ENCODE data around the gene RUNX1.

RUNX1 gene

DNA sequence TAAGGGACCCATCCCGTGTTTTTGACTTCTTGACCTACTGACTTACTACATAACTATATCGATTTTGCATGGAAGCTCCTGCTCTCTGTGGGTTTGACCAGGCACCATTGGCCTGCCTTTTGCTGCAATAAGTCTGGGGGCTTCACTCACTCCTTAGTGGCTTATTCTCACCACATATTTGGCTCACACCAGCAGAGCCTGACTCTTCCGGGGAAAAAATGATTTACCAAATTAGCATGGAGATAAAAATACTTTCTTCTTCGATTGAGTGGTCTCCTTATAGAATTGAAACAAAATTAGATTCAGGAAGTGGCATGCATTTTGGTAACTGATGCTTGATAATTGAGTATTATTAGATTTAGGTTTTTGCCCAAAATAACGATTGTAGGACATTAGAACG is 129.7 kb downstream of the RUNX1 start:
- H3K27me3 ChIP-seq (ENCODE audit: insufficient read depth, low read length), result no peaks in the 10 kb centered on the region

DNA sequence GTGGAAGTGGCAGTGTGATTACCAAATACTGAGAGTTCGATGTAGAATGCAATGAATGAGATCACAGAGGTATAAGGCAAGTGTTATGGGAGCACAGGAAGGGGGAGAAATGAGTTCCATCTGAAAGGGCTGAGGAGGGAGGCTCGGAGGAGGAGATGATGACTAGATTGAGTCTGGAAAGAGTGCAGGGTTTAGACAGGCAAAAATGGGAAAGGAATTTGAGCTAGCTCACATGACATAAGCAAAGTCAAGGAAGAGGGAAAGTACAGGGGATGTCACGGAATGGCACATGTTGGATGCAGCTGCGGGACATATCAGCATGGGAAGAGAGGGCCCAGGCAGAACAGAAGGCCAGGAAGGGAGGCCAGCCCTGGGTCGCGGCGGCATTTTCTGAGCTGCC is 132.7 kb downstream of the RUNX1 start:
- Histone ChIP-seq H3K4me3 (ENCODE audit: low read length) (no peak overlapping the region), H3K4me1 (ENCODE audit: insufficient read depth, low read length) (peaks cover 3% of the 10 kb centered on the region; the same call in 1 of the 2 replicates), H3K36me3 (ENCODE audit: insufficient read depth, low read length) (no peaks in the 10 kb centered on the region), H3K9me3 (ENCODE audit: insufficient read depth, low read depth, low read length) (no peaks in the 10 kb centered on the region), H3K27ac (ENCODE audit: low read depth, low read length) (no peak overlapping the region), H3K9ac (ENCODE audit: low read depth, low read length) (no peak overlapping the region), H3K27me3 (ENCODE audit: insufficient read depth, low read length) (no peaks in the 10 kb centered on the region)
- WGBS, result 69% methylated on average over 7 of the region's 7 CpGs

More for the DNA sequence above, 129.7 kb downstream of the RUNX1 start:
- Histone ChIP-seq H3K27ac (ENCODE audit: low read depth, low read length) (no peak overlapping the region), H3K4me1 (ENCODE audit: insufficient read depth, low read length) (peaks cover 3% of the 10 kb centered on the region; the same call in 1 of the 2 replicates), H3K4me3 (ENCODE audit: low read length) (no peak overlapping the region), H3K9ac (ENCODE audit: low read depth, low read length) (no peak overlapping the region), H3K9me3 (ENCODE audit: insufficient read depth, low read depth, low read length) (no peaks in the 10 kb centered on the region), H3K36me3 (ENCODE audit: insufficient read depth, low read length) (no peaks in the 10 kb centered on the region)
- WGBS, result 75% methylated on average over 6 of the region's 6 CpGs

DNA sequence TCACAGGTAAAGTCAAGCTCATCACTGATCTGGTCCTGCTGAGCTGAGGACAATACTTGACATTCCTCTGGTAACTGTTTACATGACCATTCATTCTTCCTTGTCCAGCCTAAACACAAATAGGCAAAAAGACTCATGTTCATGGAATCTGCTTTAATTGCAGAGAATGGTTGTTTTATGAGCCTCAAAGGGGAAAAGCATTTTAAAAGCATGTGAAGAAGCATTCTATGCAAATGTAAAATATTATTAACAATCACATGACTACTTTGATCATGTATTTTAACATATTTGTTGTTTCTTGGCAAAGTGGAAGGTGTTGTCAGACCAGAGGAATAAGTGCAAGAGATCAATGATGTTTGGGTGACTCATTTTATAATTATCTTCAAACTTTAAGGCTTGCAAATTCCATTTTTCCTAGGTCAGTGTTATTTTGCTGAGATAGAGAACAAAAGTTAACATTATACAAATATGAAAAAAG is 133.7 kb downstream of the RUNX1 start:
- Histone ChIP-seq H3K9ac (ENCODE audit: low read depth, low read length) (no peak overlapping the region), H3K36me3 (ENCODE audit: insufficient read depth, low read length) (no peaks in the 10 kb centered on the region), H3K4me3 (ENCODE audit: low read length) (no peak overlapping the region), H3K9me3 (ENCODE audit: insufficient read depth, low read depth, low read length) (no peaks in the 10 kb centered on the region), H3K27ac (ENCODE audit: low read depth, low read length) (no peak overlapping the region), H3K27me3 (ENCODE audit: insufficient read depth, low read length) (no peaks in the 10 kb centered on the region), H3K4me1 (ENCODE audit: insufficient read depth, low read length) (peaks cover 3% of the 10 kb centered on the region; the same call in 1 of the 2 replicates)

DNA sequence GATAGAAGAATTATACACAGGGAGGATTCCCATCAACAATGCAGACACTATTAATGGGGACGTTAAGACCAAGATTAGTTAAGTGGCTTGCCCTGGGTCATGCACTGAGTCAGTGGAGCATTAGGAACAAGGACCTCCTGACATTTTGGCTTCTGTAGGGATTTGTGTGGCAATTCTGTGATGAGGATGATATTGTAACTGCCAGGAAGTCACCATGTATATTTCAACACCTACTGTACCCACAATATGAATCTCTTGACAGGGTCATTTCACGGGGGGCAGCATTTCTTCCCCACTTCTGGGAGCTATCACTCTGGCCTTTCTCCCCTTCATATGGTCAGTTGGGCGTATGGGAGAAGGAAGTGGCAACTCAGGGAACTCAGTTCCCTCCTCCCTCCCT is 134.9 kb downstream of the RUNX1 start:
- Histone ChIP-seq H3K9ac (ENCODE audit: low read depth, low read length) (no peak overlapping the region), H3K36me3 (ENCODE audit: insufficient read depth, low read length) (no peaks in the 10 kb centered on the region), H3K4me3 (ENCODE audit: low read length) (no peak overlapping the region), H3K27me3 (ENCODE audit: insufficient read depth, low read length) (no peaks in the 10 kb centered on the region), H3K4me1 (ENCODE audit: insufficient read depth, low read length) (peaks cover 3% of the 10 kb centered on the region; the same call in 1 of the 2 replicates), H3K27ac (ENCODE audit: low read depth, low read length) (no peak overlapping the region), H3K9me3 (ENCODE audit: insufficient read depth, low read depth, low read length) (no peaks in the 10 kb centered on the region)
- 86% methylated on average over 3 of the region's 3 CpGs for WGBS

DNA sequence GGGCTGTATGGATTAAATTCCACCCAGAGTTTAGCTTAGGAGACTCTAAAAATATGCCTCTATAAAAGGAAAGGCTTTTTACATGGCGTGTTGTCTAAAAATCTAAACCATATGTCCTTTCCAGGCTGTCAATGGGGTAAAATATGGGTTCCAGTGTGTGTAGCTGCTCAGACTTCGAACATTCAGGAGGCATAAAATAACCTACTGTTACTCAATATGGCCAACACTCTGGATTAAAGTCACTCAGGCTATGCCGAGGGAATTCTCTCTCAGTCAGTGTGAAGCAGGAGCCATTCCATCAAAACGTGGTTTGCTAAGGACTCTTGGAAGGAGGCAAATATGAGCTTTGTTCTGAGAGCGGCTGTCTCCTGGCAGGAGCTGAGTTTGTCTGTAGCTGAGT is 135.3 kb downstream of the RUNX1 start:
- no peak overlapping the region for H3K27ac ChIP-seq (ENCODE audit: low read depth, low read length)
- H3K4me1 ChIP-seq (ENCODE audit: insufficient read depth, low read length), result peaks cover 3% of the 10 kb centered on the region; the same call in 1 of the 2 replicates
- no peaks in the 10 kb centered on the region for H3K27me3 ChIP-seq (ENCODE audit: insufficient read depth, low read length)
- WGBS, result 94% methylated on average over 5 of the region's 5 CpGs
- H3K4me3 ChIP-seq (ENCODE audit: low read length), result no peak overlapping the region
- no peaks in the 10 kb centered on the region for H3K9me3 ChIP-seq (ENCODE audit: insufficient read depth, low read depth, low read length)
- no peak overlapping the region for H3K9ac ChIP-seq (ENCODE audit: low read depth, low read length)
- no peaks in the 10 kb centered on the region for H3K36me3 ChIP-seq (ENCODE audit: insufficient read depth, low read length)

DNA sequence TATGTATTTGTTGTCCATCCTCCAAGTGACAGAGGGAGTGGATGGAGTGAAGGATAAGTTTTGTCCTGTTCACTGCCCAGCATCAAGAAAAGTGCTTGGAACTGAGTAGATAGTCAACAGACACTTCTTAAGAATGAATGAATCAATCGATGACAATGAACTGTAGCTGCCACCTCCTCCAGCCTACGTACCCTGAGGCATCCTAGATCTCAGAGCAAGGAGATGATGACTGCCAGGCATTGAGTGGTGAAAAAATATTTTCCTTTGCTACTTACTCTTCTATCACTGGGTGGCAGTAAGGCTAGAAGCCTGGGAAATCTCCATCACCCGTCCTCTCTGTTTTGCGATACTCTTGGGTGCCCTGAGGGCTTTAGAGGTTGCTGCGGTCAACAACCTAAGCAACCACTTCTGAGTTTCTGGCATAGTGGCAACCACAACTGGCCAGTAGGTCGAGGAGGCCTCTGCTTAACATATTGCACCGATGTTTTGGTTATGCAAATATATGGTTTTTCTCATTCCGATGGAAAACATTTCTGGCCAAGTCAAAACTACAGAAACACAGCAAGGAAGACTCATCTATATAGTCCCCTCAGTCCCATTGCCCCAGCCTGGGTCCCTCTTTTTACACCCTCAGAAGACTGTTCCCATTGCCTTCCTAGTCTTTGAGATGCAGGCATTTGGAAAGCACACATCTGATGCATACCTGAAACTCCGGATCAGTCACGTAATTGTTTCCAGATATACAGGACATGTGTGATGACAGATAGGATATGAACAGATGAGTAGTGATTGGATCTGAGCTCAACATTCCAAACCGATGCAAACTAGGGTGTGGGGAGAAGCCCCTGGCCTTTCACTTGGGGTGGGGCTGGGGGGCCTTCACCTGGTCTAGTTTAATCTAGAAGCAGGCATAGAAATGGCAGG is 136.8 kb downstream of the RUNX1 start:
- WGBS, result 89% methylated on average over 11 of the region's 11 CpGs
- H3K27ac ChIP-seq (ENCODE audit: low read depth, low read length), result no peak overlapping the region
- no peak overlapping the region for H3K4me3 ChIP-seq (ENCODE audit: low read length)
- no peak overlapping the region for H3K9ac ChIP-seq (ENCODE audit: low read depth, low read length)
- no peaks in the 10 kb centered on the region for H3K27me3 ChIP-seq (ENCODE audit: insufficient read depth, low read length)
- H3K4me1 ChIP-seq (ENCODE audit: insufficient read depth, low read length), result peaks cover 8% of the 10 kb centered on the region
- no peaks in the 10 kb centered on the region for H3K9me3 ChIP-seq (ENCODE audit: insufficient read depth, low read depth, low read length)
- no peaks in the 10 kb centered on the region for H3K36me3 ChIP-seq (ENCODE audit: insufficient read depth, low read length)

DNA sequence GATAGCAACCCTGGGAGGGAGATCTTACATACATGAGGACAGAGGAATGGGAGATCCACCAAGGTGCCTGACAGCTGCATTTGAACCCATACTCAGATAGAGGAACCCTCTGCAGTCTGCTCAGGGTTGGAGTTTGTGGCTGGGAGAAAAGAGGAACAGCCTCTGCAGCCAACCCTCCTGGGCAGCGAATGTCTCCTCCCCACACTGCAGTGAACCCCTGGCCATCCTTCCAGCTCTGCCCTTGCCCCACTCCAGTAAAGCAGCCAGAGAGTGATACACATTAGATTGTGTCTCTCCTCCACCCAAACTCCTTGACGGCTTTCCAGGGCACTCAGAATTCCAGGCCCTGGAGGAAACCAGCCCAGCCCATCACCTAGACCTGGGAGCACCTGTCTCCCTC is 137.7 kb downstream of the RUNX1 start:
- H3K27ac ChIP-seq (ENCODE audit: low read depth, low read length), result no peak overlapping the region
- H3K9me3 ChIP-seq (ENCODE audit: insufficient read depth, low read depth, low read length), result no peaks in the 10 kb centered on the region
- H3K4me3 ChIP-seq (ENCODE audit: low read length), result no peak overlapping the region
- no peaks in the 10 kb centered on the region for H3K36me3 ChIP-seq (ENCODE audit: insufficient read depth, low read length)
- peaks cover 8% of the 10 kb centered on the region for H3K4me1 ChIP-seq (ENCODE audit: insufficient read depth, low read length)
- H3K27me3 ChIP-seq (ENCODE audit: insufficient read depth, low read length), result no peaks in the 10 kb centered on the region
- no peak overlapping the region for H3K9ac ChIP-seq (ENCODE audit: low read depth, low read length)
- WGBS, result 96% methylated on average over 2 of the region's 2 CpGs

DNA sequence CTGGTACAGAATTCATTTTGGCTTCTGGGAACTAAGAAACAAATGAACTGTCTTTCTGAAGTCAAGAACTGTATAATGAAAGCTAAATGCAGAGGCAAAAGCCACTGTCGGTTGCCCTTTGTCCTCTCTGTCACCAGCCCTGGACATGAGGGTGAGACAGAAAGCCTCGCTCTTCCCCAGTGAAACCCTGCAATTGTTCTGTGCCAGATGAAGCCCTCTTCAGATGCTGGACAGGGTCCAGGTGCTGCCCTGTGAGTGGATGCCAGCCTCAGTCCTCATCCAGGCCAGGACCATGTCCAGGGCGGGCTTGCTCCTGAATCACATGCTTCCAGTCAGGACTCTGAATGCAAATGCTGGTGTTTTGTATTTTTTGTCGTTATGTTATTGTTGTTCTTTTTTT is 138.7 kb downstream of the RUNX1 start:
- no peaks in the 10 kb centered on the region for H3K27me3 ChIP-seq (ENCODE audit: insufficient read depth, low read length)
- H3K4me1 ChIP-seq (ENCODE audit: insufficient read depth, low read length), result peaks cover 6% of the 10 kb centered on the region
- H3K9me3 ChIP-seq (ENCODE audit: insufficient read depth, low read depth, low read length), result no peaks in the 10 kb centered on the region
- H3K9ac ChIP-seq (ENCODE audit: low read depth, low read length), result no peak overlapping the region
- no peak overlapping the region for H3K27ac ChIP-seq (ENCODE audit: low read depth, low read length)
- H3K36me3 ChIP-seq (ENCODE audit: insufficient read depth, low read length), result no peaks in the 10 kb centered on the region
- no peak overlapping the region for H3K4me3 ChIP-seq (ENCODE audit: low read length)
- WGBS, result 94% methylated on average over 4 of the region's 4 CpGs

DNA sequence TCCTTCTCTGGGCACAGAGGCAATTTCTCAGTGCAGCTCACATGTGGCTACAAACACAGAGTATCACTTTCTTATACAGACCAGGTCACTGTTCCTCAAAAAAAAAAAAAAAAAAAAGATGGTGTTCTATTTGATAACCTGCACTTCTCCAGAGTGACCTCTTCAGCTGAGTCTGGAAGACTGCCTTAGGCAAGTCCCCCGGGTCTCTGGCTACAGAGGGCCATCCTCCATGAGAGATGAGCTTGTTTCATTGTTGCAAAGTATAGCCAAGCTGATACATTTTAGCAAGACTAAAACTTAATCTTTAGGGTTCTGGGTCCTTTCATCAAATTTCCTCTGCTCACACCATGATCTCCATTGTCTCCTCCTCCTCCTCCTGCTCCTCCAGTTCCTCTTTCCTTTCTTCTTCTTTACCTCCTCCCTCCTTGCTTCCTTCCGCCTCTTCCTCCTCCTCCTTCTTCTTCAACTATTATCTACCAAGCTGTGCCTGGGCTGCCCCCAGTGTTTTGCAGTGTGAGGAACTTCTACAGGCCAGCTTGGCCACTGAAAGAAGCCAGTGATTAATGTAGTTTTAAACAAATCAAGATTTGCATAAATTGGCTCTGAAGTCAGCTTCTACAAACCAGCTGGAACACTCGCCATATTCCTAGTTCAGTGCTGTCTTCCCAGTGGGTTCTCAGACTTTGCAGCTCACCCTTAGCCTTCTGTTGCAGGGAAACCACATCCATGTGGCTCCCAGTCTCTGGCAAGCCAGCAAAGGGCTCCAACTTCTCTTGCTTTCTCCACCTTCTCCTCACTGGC is 139.4 kb downstream of the RUNX1 start:
- Histone ChIP-seq H3K9me3 (ENCODE audit: insufficient read depth, low read depth, low read length) (no peaks in the 10 kb centered on the region), H3K4me1 (ENCODE audit: insufficient read depth, low read length) (peaks cover 9% of the 10 kb centered on the region), H3K4me3 (ENCODE audit: low read length) (no peak overlapping the region), H3K27ac (ENCODE audit: low read depth, low read length) (no peak overlapping the region), H3K27me3 (ENCODE audit: insufficient read depth, low read length) (no peaks in the 10 kb centered on the region), H3K9ac (ENCODE audit: low read depth, low read length) (no peak overlapping the region), H3K36me3 (ENCODE audit: insufficient read depth, low read length) (no peaks in the 10 kb centered on the region)
- 58% methylated on average over 3 of the region's 3 CpGs for WGBS

DNA sequence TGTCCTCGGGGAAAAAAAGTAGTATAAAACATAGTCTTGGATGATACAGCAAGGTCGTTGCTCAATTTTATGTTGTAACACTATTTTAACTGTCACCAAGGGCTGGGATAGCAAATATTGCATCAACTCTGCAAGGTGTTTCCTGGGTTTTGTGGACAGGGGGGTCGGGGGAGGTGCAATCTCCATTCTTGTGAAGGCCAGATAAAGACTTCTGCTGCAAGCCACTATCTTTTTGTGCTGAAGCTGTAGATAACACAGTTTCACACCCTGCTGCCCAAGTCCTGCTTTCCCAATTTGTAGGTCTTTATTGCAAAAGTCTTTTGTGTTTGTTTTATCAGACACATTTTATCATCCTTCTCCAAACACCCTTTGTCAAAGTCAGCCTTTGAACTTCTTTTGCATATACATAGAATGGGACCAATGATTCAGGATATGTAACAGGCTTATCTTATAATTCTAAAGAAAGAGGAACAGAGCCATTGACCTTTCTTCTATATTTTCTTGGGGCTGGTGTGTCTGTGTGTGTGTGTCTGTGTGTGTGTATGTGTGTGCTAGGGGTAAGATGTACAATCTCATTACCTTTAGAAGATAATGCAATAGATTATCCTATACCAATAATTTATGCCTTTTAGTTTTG is 140.6 kb downstream of the RUNX1 start:
- peaks cover 9% of the 10 kb centered on the region for H3K4me1 ChIP-seq (ENCODE audit: insufficient read depth, low read length)
- 73% methylated on average over 3 of the region's 3 CpGs for WGBS

More for the DNA sequence above, 140.6 kb downstream of the RUNX1 start:
- Histone ChIP-seq H3K9me3 (ENCODE audit: insufficient read depth, low read depth, low read length) (no peaks in the 10 kb centered on the region), H3K4me3 (ENCODE audit: low read length) (no peak overlapping the region), H3K36me3 (ENCODE audit: insufficient read depth, low read length) (no peaks in the 10 kb centered on the region), H3K9ac (ENCODE audit: low read depth, low read length) (no peak overlapping the region), H3K27me3 (ENCODE audit: insufficient read depth, low read length) (no peaks in the 10 kb centered on the region), H3K27ac (ENCODE audit: low read depth, low read length) (no peak overlapping the region)

Data from HUES64 (cell line).